HEK293 (cell line): ENCODE results near the gene GPR35.

ENCODE experiments used
- TF ChIP-seq, protein P1 (sequence below): fragments of 450-650 bp; formaldehyde crosslinking; IDR thresholded peaks from 2 replicates; pipeline ENCODE4 v1.5.1; 2016; ENCODE audit warnings: missing biosample characterization, missing genetic modification characterization
- TF ChIP-seq, protein P2 (sequence below): fragments of 450-650 bp; formaldehyde crosslinking; IDR thresholded peaks from 2 replicates; pipeline ENCODE4 v1.5.1; 2016; ENCODE audit warnings: missing biosample characterization, missing genetic modification characterization

DNA sequence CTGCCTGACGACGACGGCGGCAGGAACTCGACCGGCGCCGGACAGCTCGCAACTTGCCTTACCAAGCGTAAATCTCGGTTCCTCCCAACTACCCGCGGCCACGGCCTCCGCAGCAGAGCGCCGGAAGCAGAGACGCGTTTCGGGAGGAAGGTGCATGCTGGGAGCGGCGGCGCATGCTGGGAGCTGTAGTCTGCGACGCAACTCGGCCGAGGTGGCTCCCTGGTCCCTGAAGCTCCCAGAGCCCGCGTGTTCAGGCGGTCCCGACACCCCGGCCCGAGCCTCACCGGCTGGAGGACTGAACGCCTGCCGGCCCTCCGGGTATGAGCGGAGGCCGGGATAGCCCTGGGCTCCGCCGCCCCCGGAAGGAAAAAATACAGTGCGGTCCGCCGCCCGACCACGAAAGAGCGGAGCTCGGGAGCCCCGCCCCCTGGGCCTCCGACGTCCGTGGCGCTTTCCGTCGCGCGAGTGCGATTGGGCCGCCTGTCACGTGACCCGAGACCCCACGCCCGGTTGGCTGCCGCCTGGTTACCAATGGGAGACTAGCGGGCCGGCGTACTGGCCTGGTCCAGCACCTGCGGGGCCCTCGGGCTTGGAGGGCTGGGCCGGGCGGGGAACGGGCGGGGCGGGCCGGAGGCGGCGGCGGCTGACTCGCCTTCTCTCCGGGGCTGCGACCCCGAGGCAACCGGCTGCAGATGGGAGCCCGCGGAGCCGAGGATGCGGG lies 38.9 kb upstream of the GPR35 start, which contains the start of gene CAPN10:
- TF ChIP-seq, protein P1, sequence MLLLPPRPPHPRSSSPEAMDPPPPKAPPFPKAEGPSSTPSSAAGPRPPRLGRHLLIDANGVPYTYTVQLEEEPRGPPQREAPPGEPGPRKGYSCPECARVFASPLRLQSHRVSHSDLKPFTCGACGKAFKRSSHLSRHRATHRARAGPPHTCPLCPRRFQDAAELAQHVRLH = no peak
- TF ChIP-seq, protein P2, sequence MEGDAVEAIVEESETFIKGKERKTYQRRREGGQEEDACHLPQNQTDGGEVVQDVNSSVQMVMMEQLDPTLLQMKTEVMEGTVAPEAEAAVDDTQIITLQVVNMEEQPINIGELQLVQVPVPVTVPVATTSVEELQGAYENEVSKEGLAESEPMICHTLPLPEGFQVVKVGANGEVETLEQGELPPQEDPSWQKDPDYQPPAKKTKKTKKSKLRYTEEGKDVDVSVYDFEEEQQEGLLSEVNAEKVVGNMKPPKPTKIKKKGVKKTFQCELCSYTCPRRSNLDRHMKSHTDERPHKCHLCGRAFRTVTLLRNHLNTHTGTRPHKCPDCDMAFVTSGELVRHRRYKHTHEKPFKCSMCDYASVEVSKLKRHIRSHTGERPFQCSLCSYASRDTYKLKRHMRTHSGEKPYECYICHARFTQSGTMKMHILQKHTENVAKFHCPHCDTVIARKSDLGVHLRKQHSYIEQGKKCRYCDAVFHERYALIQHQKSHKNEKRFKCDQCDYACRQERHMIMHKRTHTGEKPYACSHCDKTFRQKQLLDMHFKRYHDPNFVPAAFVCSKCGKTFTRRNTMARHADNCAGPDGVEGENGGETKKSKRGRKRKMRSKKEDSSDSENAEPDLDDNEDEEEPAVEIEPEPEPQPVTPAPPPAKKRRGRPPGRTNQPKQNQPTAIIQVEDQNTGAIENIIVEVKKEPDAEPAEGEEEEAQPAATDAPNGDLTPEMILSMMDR (tag by site-specific recombination) = peak; percentile 14; the same call in 1 of the 2 replicates
